Hepatocyte (in vitro differentiated cells): Measurements from ENCODE around the gene SMIM7.

ENCODE experiments used
- CTCF ChIP-seq: fragments of 200-600 bp; sonication (generic); IDR thresholded peaks from 2 replicates; pipeline ENCODE4 v1.5.1; 2016; ENCODE audit warnings: antibody characterized with exemption, mild to moderate bottlenecking; ENCODE audit not compliant: poor library complexity
- EZH2 ChIP-seq: fragments of 200-600 bp; sonication (generic); IDR thresholded peaks from 2 replicates; pipeline ENCODE4 v1.6.1; 2016; ENCODE audit warnings: antibody characterized with exemption, mild to moderate bottlenecking, borderline replicate concordance
- EZH2phosphoT487 ChIP-seq: fragments of 200-600 bp; sonication (generic); IDR thresholded peaks from one replicate; pipeline ENCODE4 v1.6.1; 2018; ENCODE audit warnings: antibody characterized with exemption, mild to moderate bottlenecking, low read depth, moderate library complexity; ENCODE audit not compliant: unreplicated experiment, severe bottlenecking

- no peak for TF ChIP-seq CTCF
- TF ChIP-seq EZH2 = no peak
- no peak for TF ChIP-seq EZH2phosphoT487
Observed at GRCh38 chr19:16655727-16656126, 4.2 kb downstream of the SMIM7 start.
